Coronary artery (tissue), 2 donors: ENCODE data around the gene TPO.
"Not testable (repeated sequence)": the region's sequence is repeated elsewhere in the genome, so short reads cannot be mapped to it uniquely, and the experiment has no call there.

Experiments
- DNase-seq: peaks from one replicate; pipeline ENCODE4 v3.0.0-alpha.2; 2017; ENCODE audit warnings: low spot score
- H3K27ac ChIP-seq, 2 donors: fragments of 200-600 bp; sonication (generic); one replicate each; pipeline ENCODE4 v1.5.1; 2016 to 2019
- H3K4me3 ChIP-seq: fragments of 200-600 bp; sonication (generic); 2 replicates; pipeline ENCODE4 v1.5.1; 2016; ENCODE audit warnings: mild to moderate bottlenecking, moderate library complexity
- TF ChIP-seq, protein P1 (sequence below): fragments of 200-600 bp; sonication (generic); IDR thresholded peaks from one replicate; pipeline ENCODE4 v1.5.1; 2019; ENCODE audit warnings: antibody characterized with exemption

TPO gene

GRCh38 chr2:1488851-1489250, 75.6 kb downstream of the TPO start:
- Histone ChIP-seq H3K27ac (no peak overlapping the region), H3K4me3 (no peak overlapping the region)
- TF ChIP-seq, protein P1, sequence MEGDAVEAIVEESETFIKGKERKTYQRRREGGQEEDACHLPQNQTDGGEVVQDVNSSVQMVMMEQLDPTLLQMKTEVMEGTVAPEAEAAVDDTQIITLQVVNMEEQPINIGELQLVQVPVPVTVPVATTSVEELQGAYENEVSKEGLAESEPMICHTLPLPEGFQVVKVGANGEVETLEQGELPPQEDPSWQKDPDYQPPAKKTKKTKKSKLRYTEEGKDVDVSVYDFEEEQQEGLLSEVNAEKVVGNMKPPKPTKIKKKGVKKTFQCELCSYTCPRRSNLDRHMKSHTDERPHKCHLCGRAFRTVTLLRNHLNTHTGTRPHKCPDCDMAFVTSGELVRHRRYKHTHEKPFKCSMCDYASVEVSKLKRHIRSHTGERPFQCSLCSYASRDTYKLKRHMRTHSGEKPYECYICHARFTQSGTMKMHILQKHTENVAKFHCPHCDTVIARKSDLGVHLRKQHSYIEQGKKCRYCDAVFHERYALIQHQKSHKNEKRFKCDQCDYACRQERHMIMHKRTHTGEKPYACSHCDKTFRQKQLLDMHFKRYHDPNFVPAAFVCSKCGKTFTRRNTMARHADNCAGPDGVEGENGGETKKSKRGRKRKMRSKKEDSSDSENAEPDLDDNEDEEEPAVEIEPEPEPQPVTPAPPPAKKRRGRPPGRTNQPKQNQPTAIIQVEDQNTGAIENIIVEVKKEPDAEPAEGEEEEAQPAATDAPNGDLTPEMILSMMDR: no peak
- peak; percentile 8 for DNase-seq

DNA sequence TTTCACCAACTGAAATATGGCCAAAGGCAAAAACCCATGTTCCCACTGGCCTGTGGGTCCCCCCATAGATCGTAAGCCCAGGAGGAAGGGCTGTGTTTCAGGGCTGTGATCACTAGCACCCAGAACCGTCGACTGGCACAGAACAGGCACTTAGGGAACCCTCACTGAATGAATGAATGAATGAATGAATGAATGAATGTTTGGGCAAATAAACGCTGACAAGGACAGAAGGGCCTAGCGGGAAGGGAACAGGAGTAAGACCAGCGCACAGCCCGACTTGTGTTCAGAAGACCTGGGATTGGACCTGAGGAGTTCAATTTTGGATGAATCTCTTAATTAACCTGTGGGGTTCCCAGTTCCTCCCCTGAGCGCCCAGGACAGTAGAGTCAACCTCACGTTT, 76.2 kb downstream of the TPO start:
- no peak for DNase-seq
- TF ChIP-seq, protein P1: no peak
- Histone ChIP-seq H3K27ac (no peak overlapping the region), H3K4me3 (no peak overlapping the region)

- DNase-seq, H3K4me3 ChIP-seq: not testable (repeated sequence)
These were observed 77.1 kb downstream of the TPO start for GRCh38 chr2:1490381-1490780.

DNA sequence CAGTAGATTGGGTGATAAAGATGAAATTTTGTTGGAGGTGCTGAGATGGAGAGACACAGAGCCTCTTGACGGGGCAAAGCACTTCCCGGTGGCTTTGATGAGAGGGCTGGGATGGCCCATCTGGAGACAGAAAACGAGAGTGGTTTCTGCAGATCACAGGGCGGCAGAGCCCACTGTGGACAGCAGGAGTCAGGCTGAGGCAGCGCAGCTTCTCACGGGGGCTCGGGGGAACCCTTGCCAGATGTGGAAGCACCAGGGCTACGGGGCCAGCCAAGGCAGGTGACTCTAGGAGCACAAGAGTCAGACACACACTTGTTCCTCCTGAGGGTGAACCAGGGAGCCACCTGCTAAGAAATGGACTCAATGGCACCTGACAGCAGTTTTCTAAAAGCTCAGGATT, 78.5 kb downstream of the TPO start:
- DNase-seq: peak; percentile 61
- H3K4me3 ChIP-seq: no peak overlapping the region
- TF ChIP-seq, protein P1: no peak
- H3K27ac ChIP-seq: no peak overlapping the region

More at GRCh38 chr2:1490381-1490780, 77.1 kb downstream of the TPO start:
- not testable (repeated sequence) for H3K27ac ChIP-seq

- H3K27ac ChIP-seq, H3K4me3 ChIP-seq, DNase-seq: not testable (repeated sequence)
These were observed 79.0 kb downstream of the TPO start for GRCh38 chr2:1492231-1492630.

GRCh38 chr2:1492711-1493430, 79.6 kb downstream of the TPO start:
- peak; percentile 69 for DNase-seq
- no peak overlapping the region for H3K27ac ChIP-seq
- TF ChIP-seq, protein P1: no peak
- H3K4me3 ChIP-seq: no peak overlapping the region

- H3K4me3 ChIP-seq: no peak overlapping the region
- H3K27ac ChIP-seq: peak overlapping the region in 1 of 2 donors; percentile 7
- TF ChIP-seq, protein P1: no peak
- DNase-seq: no peak
These were observed 80.3 kb downstream of the TPO start for GRCh38 chr2:1493431-1494126.

DNA sequence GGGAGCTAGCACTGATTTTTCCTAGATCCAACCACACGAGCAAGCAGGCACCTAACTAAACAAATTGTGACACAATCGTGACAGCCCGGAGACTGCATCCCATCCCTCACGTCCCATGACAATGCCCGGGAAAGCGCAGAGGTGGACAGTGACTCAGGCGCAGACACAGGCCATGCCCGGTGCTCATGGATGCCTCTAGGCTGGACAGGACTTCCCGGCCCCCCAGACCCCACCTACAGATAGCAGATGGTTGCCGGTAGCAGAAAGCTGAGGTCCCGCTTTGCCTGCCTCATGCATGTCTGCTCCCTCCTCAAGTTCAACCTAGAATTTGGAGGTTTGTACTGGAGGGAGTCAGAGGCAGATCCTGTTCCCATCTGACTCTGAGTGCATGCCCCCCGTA, 81.0 kb downstream of the TPO start:
- no peak overlapping the region for H3K4me3 ChIP-seq
- H3K27ac ChIP-seq: no peak overlapping the region
- TF ChIP-seq, protein P1: no peak
- DNase-seq: no peak
